HCT116 (cell line): ENCODE results near the gene PHACTR1. TPM values are rescaled to one million over a fixed set of nuclear protein-coding genes. Genes with fewer than 3 reads are reported as not detected.

Experiments
- ATAC-seq: fragments of 200-7000 bp; cut with Tn5 transposase; 2 replicates; pipeline ENCODE4 v1.9.1; 2020; ENCODE audit warnings: mild to moderate bottlenecking, moderate library complexity
- BruUV-seq: library from RNA; stranded (reverse); fragments of 400-500 nt; replicated peaks from 2 replicates; lab custom pipeline; 2021; lab: Mats Ljungman, UMichigan
- CTCF ChIA-PET: fragments of 300-600 bp; sonication (Branson Sonifier 250); formaldehyde crosslinking; loops from one replicate; lab custom pipeline; 2021; ENCODE audit warnings: antibody characterized with exemption; lab: Charles Lee
- POLR2A ChIA-PET: fragments of 300-600, 350-600 bp; sonication (Branson Sonifier 250); formaldehyde crosslinking; loops from one replicate; lab custom pipeline; 2021; ENCODE audit warnings: antibody characterized with exemption; lab: Charles Lee
- RAD21 ChIA-PET, 2 experiments: fragments of 300-600 bp; sonication (Branson Sonifier 250); formaldehyde crosslinking; loops; one replicate each; lab custom pipeline; 2023; ENCODE audit warnings: low total read pairs in 2 of 2; ENCODE audit not compliant: uncharacterized antibody in 2 of 2, unreplicated experiment in 2 of 2, low non-redundant PET in 1 of 2; lab: Charles Lee
- DNase-seq: peaks from one replicate; pipeline ENCODE4 v3.0.0-alpha.2; 2010; ENCODE audit warnings: low read depth, low spot score
- H2AFZ ChIP-seq: fragments of 200-600 bp; shearing (Covaris generic), sonication (generic); 2 replicates; pipeline ENCODE4 v1.6.1; 2017; ENCODE audit warnings: low read depth, mixed run types, mixed read lengths, antibody characterized with exemption, low read length; ENCODE audit not compliant: poor library complexity, severe bottlenecking
- H3K27ac ChIP-seq: 2 replicates; pipeline ENCODE4 v1.5.1; 2012; ENCODE audit warnings: low read depth, low read length
- H3K27me3 ChIP-seq: fragments of 200-600 bp; sonication (generic); 2 replicates; pipeline ENCODE4 v1.6.1; 2016; ENCODE audit warnings: mixed run types, low read length, mixed read lengths; ENCODE audit not compliant: insufficient read depth
- H3K36me3 ChIP-seq, 2 experiments: fragments of 200-500 bp in 1 of 2; fragments of 200-600 bp in 1 of 2; sonication (Bioruptor generic) in 1 of 2; sonication (generic) in 1 of 2; 2 replicates each; pipeline versions ENCODE4 v1.5.1 to v1.6.1; 2014 to 2016; ENCODE audit warnings: low read length in 2 of 2, inconsistent platforms in 1 of 2, mixed read lengths in 1 of 2, mixed run types in 1 of 2; ENCODE audit not compliant: insufficient read depth in 2 of 2, control insufficient read depth in 1 of 2
- H3K4me1 ChIP-seq, 2 experiments: fragments of 200-600 bp in 1 of 2; sonication (generic) in 1 of 2; 2 replicates each; pipeline versions ENCODE4 v1.5.1 to v1.6.1; 2012 to 2017; ENCODE audit warnings: low read length in 2 of 2, inconsistent platforms in 1 of 2, mild to moderate bottlenecking in 1 of 2, mixed read lengths in 1 of 2, mixed run types in 1 of 2, moderate library complexity in 1 of 2; ENCODE audit not compliant: insufficient read depth in 2 of 2, control insufficient read depth in 1 of 2
- H3K4me2 ChIP-seq: fragments of 200-600 bp; sonication (generic); 2 replicates; pipeline ENCODE4 v1.6.1; 2017; ENCODE audit warnings: mixed run types, low read length, mixed read lengths
- H3K4me3 ChIP-seq, 2 experiments: fragments of 200-600 bp in 1 of 2; sonication (generic) in 1 of 2; replicated peaks in 1 of 2; 2 replicates each; pipeline ENCODE4 v1.5.1; 2011 to 2016; ENCODE audit warnings: low read length in 2 of 2, control low read depth in 1 of 2, low read depth in 1 of 2, mild to moderate bottlenecking in 1 of 2, mixed read lengths in 1 of 2, mixed run types in 1 of 2
- H3K79me2 ChIP-seq: fragments of 200-600 bp; sonication (generic); 2 replicates; pipeline ENCODE4 v1.6.1; 2017; ENCODE audit warnings: mild to moderate bottlenecking, mixed run types, low read length, moderate library complexity, mixed read lengths; ENCODE audit not compliant: insufficient read depth
- H3K9ac ChIP-seq: fragments of 200-600 bp; sonication (generic); 2 replicates; pipeline ENCODE4 v1.6.1; 2016; ENCODE audit warnings: low read length, mixed read lengths
- H3K9me2 ChIP-seq: fragments of 200-600 bp; sonication (generic), shearing (Covaris generic); 2 replicates; pipeline ENCODE4 v1.6.1; 2017; ENCODE audit warnings: mixed run types, mild to moderate bottlenecking, moderate library complexity; ENCODE audit not compliant: insufficient read depth
- H3K9me3 ChIP-seq, 2 experiments: fragments of 200-500 bp in 1 of 2; fragments of 200-600 bp in 1 of 2; sonication (Bioruptor generic) in 1 of 2; sonication (generic) in 1 of 2; 2 replicates each; pipeline ENCODE4 v1.6.1; 2014 to 2017; ENCODE audit warnings: low read length in 2 of 2, mixed read lengths in 2 of 2, inconsistent platforms in 1 of 2, low read depth in 1 of 2, mild to moderate bottlenecking in 1 of 2, mixed run types in 1 of 2, moderate library complexity in 1 of 2; ENCODE audit not compliant: control insufficient read depth in 1 of 2, insufficient read depth in 1 of 2
- H4K20me1 ChIP-seq: fragments of 200-600 bp; sonication (generic), shearing (Covaris generic); 2 replicates; pipeline ENCODE4 v1.6.1; 2017; ENCODE audit warnings: mixed run types, mild to moderate bottlenecking, moderate library complexity; ENCODE audit not compliant: insufficient read depth
- CEBPB ChIP-seq: IDR thresholded peaks from 2 replicates; pipeline ENCODE4 v1.6.1; 2012; ENCODE audit warnings: low read depth
- CTCF ChIP-seq, 3 experiments: fragments of 200-600 bp in 1 of 3; sonication (generic) in 1 of 3; IDR thresholded peaks in 2 of 3; conservative IDR thresholded peaks in 1 of 3; 2 replicates each; pipeline ENCODE4 v1.5.1; 2012 to 2017; ENCODE audit warnings: low read depth in 2 of 3, low read length in 2 of 3, antibody characterized with exemption in 1 of 3, borderline replicate concordance in 1 of 3, control low read depth in 1 of 3, mild to moderate bottlenecking in 1 of 3, mixed read lengths in 1 of 3, mixed run types in 1 of 3, moderate library complexity in 1 of 3; ENCODE audit not compliant: insufficient read depth in 1 of 3
- EZH2phosphoT487 ChIP-seq: fragments of 200-600 bp; IDR thresholded peaks from 2 replicates; pipeline ENCODE4 v1.6.1; 2018; ENCODE audit warnings: antibody characterized with exemption, borderline replicate concordance
- POLR2AphosphoS5 ChIP-seq: IDR thresholded peaks from 2 replicates; pipeline ENCODE4 v1.6.1; 2011; ENCODE audit warnings: mild to moderate bottlenecking, low read depth, low read length, moderate library complexity
- TCF7L2 ChIP-seq: IDR thresholded peaks from 2 replicates; pipeline ENCODE4 v1.7.0; 2011; ENCODE audit warnings: borderline replicate concordance, inconsistent platforms; ENCODE audit not compliant: insufficient read depth, insufficient read length; ENCODE audit errors: extremely low read depth
- ZNF274 ChIP-seq: fragments of 200-500 bp; sonication (Bioruptor generic); IDR thresholded peaks from 2 replicates; pipeline ENCODE4 v1.6.1; 2014; ENCODE audit warnings: mild to moderate bottlenecking, low read depth, low read length, inconsistent platforms
- intact Hi-C: fragments of 100-400 bp; cut with micrococcal nuclease; formaldehyde crosslinking; loops from 2 replicates; pipeline ENCODE4 v1.10.0; 2022
- total RNA-seq: library from RNA; stranded (reverse); gene quantifications from one replicate; pipeline ENCODE4 v1.2.1, GENCODE V29; 2021; ENCODE audit not compliant: unreplicated experiment
- TF ChIP-seq, protein P1 (sequence below): IDR thresholded peaks from 2 replicates; pipeline ENCODE4 v1.6.1; 2012; ENCODE audit warnings: low read depth

Gene PHACTR1
- total RNA-seq, 1 experiment from 2014 or later: 0.17 TPM

GRCh38 chr6:12951415-12951814, 234.8 kb downstream of the PHACTR1 start (continued):
- TF ChIP-seq, protein P1, sequence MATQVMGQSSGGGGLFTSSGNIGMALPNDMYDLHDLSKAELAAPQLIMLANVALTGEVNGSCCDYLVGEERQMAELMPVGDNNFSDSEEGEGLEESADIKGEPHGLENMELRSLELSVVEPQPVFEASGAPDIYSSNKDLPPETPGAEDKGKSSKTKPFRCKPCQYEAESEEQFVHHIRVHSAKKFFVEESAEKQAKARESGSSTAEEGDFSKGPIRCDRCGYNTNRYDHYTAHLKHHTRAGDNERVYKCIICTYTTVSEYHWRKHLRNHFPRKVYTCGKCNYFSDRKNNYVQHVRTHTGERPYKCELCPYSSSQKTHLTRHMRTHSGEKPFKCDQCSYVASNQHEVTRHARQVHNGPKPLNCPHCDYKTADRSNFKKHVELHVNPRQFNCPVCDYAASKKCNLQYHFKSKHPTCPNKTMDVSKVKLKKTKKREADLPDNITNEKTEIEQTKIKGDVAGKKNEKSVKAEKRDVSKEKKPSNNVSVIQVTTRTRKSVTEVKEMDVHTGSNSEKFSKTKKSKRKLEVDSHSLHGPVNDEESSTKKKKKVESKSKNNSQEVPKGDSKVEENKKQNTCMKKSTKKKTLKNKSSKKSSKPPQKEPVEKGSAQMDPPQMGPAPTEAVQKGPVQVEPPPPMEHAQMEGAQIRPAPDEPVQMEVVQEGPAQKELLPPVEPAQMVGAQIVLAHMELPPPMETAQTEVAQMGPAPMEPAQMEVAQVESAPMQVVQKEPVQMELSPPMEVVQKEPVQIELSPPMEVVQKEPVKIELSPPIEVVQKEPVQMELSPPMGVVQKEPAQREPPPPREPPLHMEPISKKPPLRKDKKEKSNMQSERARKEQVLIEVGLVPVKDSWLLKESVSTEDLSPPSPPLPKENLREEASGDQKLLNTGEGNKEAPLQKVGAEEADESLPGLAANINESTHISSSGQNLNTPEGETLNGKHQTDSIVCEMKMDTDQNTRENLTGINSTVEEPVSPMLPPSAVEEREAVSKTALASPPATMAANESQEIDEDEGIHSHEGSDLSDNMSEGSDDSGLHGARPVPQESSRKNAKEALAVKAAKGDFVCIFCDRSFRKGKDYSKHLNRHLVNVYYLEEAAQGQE: no peak

DNA sequence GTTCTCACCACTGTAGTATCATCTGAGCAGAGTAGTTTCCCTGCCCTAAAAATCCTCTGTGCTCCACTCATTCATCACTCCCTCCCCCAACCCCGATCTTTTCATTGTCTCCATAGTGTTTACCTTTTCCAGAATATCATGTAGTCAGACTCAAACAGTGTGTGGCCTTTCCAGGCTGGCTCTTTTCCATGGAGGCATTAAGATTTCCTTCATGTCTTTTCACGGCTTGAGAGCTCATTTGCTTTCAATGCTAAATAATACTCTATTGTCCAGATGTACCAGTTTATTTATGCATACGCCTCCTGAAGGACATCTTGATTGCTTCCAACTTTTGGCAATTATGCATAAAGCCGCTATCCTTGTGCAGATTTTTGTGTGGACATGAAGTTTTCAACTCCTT, 235.8 kb downstream of the PHACTR1 start:
- BruUV-seq: no TSS peak
- no peak for DNase-seq

DNA sequence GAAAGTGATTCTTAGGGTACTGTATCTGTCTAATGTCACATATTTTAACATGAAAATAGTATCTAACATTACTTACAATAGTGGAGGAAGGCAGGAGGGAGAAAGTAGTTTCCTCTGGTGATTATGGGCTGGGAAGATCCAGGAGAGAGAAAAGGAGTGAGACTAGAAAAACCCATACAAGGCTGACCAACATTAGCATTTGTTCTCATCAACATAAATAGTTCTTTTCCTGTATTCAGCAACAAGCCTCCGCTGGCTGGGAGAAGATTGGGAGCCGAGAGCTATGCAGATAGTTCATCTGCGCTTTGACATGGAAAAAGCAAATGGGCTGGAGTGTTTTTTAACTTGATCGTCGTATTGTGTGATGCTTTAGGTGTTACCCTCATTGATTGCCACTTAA, 239.4 kb downstream of the PHACTR1 start:
- H4K20me1 ChIP-seq: no peaks in the 10 kb centered on the region
- no peak for ATAC-seq
- H3K4me3 ChIP-seq: no peak overlapping the region
- intact Hi-C loops: no loop called here
- H3K9ac ChIP-seq: no peak overlapping the region
- H3K36me3 ChIP-seq: no peaks in the 10 kb centered on the region
- H3K27ac ChIP-seq: no peak overlapping the region
- BruUV-seq: no TSS peak
- CTCF ChIA-PET: no interaction called here
- no peak overlapping the region for H3K4me2 ChIP-seq
- H3K9me3 ChIP-seq: no peaks in the 10 kb centered on the region
- no peak for DNase-seq
- RAD21 ChIA-PET: no interaction called here
- no peaks in the 10 kb centered on the region for H3K4me1 ChIP-seq
- H3K9me2 ChIP-seq: no peaks in the 10 kb centered on the region
- H3K79me2 ChIP-seq: no peaks in the 10 kb centered on the region
- POLR2A ChIA-PET: no interaction called here
- H2AFZ ChIP-seq: no peak overlapping the region
- peaks cover 74% of the 10 kb centered on the region for H3K27me3 ChIP-seq
- TF ChIP-seq EZH2phosphoT487: no peak
- TF ChIP-seq TCF7L2: no peak
- TF ChIP-seq, protein P1: no peak
- no peak for TF ChIP-seq ZNF274
- TF ChIP-seq CTCF (IDR thresholded peaks at IDR 0.05 in 2 of 3, conservative IDR thresholded peaks at IDR 0.05 in 1 of 3; ENCODE audit: borderline replicate concordance in 1 of 3, insufficient read depth in 1 of 3, low read depth in 2 of 3, low read length in 2 of 3): no peak
- TF ChIP-seq POLR2AphosphoS5: no peak
- TF ChIP-seq CEBPB: no peak

More for the DNA sequence above, 235.8 kb downstream of the PHACTR1 start:
- no peak for ATAC-seq
- ChIA-PET CTCF (no interaction called here), RAD21 (no interaction called here), POLR2A (no interaction called here)
- Histone ChIP-seq H3K4me1 (no peaks in the 10 kb centered on the region), H3K36me3 (no peaks in the 10 kb centered on the region), H3K27ac (no peak overlapping the region), H2AFZ (no peak overlapping the region), H4K20me1 (no peaks in the 10 kb centered on the region), H3K9me3 (no peaks in the 10 kb centered on the region), H3K9me2 (no peaks in the 10 kb centered on the region), H3K27me3 (peaks cover 41% of the 10 kb centered on the region), H3K4me3 (no peak overlapping the region), H3K79me2 (no peaks in the 10 kb centered on the region), H3K9ac (no peak overlapping the region), H3K4me2 (no peak overlapping the region)
- TF ChIP-seq EZH2phosphoT487: no peak
- intact Hi-C loops: no loop called here
